ENCODE data around the gene FOXD2.

FOXD2 gene

DNA sequence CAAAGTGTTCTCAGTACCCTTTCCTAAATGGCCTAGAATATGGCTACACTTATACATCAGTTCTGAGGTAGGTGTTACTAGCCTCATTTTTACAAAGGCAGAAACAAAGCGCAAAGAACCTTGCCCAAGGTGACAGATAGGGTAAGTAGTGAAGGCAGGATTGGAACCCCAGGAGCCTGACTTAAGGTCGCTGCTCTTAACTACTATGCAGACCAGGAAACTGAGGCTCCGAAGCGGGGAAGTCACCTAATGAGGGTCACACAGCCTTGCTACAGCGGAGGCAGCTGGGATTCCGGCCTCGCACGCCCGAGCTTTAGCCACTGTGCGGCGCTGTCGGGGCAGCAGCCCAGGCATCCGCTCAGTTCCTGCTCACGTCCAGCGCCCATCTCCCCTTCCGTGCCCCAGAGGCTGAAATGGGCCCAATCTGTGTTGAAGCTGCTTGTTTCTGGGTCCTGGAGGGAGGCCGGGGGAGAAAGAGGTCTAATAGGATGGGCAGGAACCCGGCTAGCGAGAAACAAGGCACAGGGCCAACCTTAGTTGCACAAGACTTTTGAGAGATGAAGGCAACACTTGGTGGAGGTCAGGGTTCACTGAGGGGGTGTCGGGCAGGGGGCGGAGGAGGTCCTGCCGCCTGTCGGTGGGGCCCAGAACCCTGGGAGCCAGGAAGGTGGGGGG is 1.4 kb upstream of the FOXD2 start (continued):
- TF ChIP-seq OSR2 (tag by site-specific recombination; IDR thresholded peaks at IDR 0.05) (no peak), ZNF184 (tag by site-specific recombination; IDR thresholded peaks at IDR 0.05) (no peak), ZNF114 (tag by site-specific recombination; IDR thresholded peaks at IDR 0.05) (no peak), ZNF274 (IDR thresholded peaks at IDR 0.05; ENCODE audit: low read length) (no peak), ZNF274 (tag by site-specific recombination; IDR thresholded peaks at IDR 0.05; ENCODE audit: borderline replicate concordance) (no peak), ZNF792 (tag by site-specific recombination; IDR thresholded peaks at IDR 0.05) (no peak), ZSCAN4 (tag by site-specific recombination; IDR thresholded peaks at IDR 0.05) (no peak; the same call in 1 of the 2 replicates), ZIC2 (tag by site-specific recombination; IDR thresholded peaks at IDR 0.05) (no peak), EGR2 (tag by site-specific recombination; IDR thresholded peaks at IDR 0.05; ENCODE audit: low read depth) (peak; percentile 72), ZNF426 (tag by site-specific recombination; IDR thresholded peaks at IDR 0.05) (no peak), ZFP69B (tag by site-specific recombination; IDR thresholded peaks at IDR 0.05) (peak; percentile 96), YY2 (tag by site-specific recombination; IDR thresholded peaks at IDR 0.05) (no peak), ZNF433 (tag by site-specific recombination; IDR thresholded peaks at IDR 0.05; ENCODE audit: low read depth) (no peak), ZNF48 (tag by site-specific recombination; IDR thresholded peaks at IDR 0.05) (no peak), ZNF155 (tag by site-specific recombination; IDR thresholded peaks at IDR 0.05) (no peak), ZSCAN23 (tag by site-specific recombination; IDR thresholded peaks at IDR 0.05) (no peak), PRDM10 (tag by site-specific recombination; IDR thresholded peaks at IDR 0.05) (no peak), CTCF (tag by site-specific recombination; IDR thresholded peaks at IDR 0.05) (peak; percentile 95), ZNF416 (tag by site-specific recombination; IDR thresholded peaks at IDR 0.05) (no peak), ZBTB7A (tag by site-specific recombination; IDR thresholded peaks at IDR 0.05; ENCODE audit: low read depth) (peak; percentile 49; the same call in 1 of the 2 replicates), ZNF704 (tag by site-specific recombination; IDR thresholded peaks at IDR 0.05) (no peak), MYNN (tag by site-specific recombination; IDR thresholded peaks at IDR 0.05; ENCODE audit: borderline replicate concordance) (no peak)
- TF ChIP-seq, protein P1, sequence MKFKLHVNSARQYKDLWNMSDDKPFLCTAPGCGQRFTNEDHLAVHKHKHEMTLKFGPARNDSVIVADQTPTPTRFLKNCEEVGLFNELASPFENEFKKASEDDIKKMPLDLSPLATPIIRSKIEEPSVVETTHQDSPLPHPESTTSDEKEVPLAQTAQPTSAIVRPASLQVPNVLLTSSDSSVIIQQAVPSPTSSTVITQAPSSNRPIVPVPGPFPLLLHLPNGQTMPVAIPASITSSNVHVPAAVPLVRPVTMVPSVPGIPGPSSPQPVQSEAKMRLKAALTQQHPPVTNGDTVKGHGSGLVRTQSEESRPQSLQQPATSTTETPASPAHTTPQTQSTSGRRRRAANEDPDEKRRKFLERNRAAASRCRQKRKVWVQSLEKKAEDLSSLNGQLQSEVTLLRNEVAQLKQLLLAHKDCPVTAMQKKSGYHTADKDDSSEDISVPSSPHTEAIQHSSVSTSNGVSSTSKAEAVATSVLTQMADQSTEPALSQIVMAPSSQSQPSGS (tag by site-specific recombination; IDR thresholded peaks at IDR 0.05; ENCODE audit: low read depth): no peak
- TF ChIP-seq, protein P2, sequence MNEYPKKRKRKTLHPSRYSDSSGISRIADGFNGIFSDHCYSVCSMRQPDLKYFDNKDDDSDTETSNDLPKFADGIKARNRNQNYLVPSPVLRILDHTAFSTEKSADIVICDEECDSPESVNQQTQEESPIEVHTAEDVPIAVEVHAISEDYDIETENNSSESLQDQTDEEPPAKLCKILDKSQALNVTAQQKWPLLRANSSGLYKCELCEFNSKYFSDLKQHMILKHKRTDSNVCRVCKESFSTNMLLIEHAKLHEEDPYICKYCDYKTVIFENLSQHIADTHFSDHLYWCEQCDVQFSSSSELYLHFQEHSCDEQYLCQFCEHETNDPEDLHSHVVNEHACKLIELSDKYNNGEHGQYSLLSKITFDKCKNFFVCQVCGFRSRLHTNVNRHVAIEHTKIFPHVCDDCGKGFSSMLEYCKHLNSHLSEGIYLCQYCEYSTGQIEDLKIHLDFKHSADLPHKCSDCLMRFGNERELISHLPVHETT (tag by site-specific recombination; IDR thresholded peaks at IDR 0.05): no peak; the same call in 1 of the 2 replicates
- TF ChIP-seq, protein P3, sequence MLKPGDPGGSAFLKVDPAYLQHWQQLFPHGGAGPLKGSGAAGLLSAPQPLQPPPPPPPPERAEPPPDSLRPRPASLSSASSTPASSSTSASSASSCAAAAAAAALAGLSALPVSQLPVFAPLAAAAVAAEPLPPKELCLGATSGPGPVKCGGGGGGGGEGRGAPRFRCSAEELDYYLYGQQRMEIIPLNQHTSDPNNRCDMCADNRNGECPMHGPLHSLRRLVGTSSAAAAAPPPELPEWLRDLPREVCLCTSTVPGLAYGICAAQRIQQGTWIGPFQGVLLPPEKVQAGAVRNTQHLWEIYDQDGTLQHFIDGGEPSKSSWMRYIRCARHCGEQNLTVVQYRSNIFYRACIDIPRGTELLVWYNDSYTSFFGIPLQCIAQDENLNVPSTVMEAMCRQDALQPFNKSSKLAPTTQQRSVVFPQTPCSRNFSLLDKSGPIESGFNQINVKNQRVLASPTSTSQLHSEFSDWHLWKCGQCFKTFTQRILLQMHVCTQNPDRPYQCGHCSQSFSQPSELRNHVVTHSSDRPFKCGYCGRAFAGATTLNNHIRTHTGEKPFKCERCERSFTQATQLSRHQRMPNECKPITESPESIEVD (tag by site-specific recombination; IDR thresholded peaks at IDR 0.05): no peak
